Measurements from ENCODE around the gene LENG8. TPM values are rescaled to one million over a fixed set of nuclear protein-coding genes. Genes with fewer than 3 reads are reported as not detected.
"Not testable (repeated sequence)": the region's sequence is repeated elsewhere in the genome, so short reads cannot be mapped to it uniquely, and the experiment has no call there.

LENG8 gene
- total RNA-seq, 1 donor from 2014 or later, result 59.0 TPM

DNA sequence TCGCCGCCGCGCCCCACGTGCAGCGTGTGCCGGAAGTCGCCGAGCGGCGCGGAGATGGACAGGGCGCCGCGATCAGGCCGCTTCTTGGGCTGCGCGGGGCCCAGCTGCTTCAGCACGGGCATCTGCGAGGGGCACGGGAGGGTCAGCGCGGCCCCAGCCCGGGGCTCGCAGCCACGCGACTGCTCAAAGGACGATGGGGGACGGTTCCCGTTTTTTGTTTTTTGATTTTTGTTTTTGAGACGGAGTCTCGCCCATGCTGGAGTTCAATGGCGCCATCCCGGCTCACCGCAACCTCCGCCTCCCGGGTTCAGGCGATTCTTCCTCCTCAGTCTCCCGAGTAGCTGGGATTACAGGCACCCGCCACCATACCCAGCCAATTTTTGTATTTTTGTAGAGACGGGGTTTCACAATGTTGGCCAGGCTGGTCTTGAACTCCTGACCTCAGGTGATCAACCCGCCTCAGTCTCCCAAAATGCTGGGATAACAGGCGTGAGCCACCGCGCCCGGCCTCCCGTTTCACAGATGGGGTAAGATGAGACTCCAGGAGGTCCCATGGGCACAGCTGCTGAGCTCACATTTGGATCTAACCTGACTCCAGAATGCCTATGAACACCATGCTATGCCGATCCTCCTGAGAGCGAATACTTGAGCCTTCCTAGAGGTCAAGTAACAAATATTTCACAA, 16.6 kb downstream of the LENG8 start:
- intact Hi-C loops (cut with DNase I), result loop anchor here (10.0 kb wide), 1 partner anchor 601 kb away; the partner anchor contains the start of gene MYADM
- no peak for DNase-seq (ENCODE audit: missing footprints)
- no peak for ATAC-seq

GRCh38 chr19:54466110-54466480, 17.1 kb downstream of the LENG8 start:
- intact Hi-C loops (cut with DNase I), result loop anchor here (10.0 kb wide), 1 partner anchor 601 kb away; the partner anchor contains the start of gene MYADM
- DNase-seq (ENCODE audit: missing footprints); ATAC-seq: not testable (repeated sequence)

- intact Hi-C loops (cut with DNase I), result loop anchor here (10.0 kb wide), 1 partner anchor 605 kb away; the partner anchor contains the start of gene MYADM
- ATAC-seq (no peak), DNase-seq (ENCODE audit: missing footprints) (peak; percentile 78)
These were observed 20.5 kb downstream of the LENG8 start for GRCh38 chr19:54469496-54469934.

DNA sequence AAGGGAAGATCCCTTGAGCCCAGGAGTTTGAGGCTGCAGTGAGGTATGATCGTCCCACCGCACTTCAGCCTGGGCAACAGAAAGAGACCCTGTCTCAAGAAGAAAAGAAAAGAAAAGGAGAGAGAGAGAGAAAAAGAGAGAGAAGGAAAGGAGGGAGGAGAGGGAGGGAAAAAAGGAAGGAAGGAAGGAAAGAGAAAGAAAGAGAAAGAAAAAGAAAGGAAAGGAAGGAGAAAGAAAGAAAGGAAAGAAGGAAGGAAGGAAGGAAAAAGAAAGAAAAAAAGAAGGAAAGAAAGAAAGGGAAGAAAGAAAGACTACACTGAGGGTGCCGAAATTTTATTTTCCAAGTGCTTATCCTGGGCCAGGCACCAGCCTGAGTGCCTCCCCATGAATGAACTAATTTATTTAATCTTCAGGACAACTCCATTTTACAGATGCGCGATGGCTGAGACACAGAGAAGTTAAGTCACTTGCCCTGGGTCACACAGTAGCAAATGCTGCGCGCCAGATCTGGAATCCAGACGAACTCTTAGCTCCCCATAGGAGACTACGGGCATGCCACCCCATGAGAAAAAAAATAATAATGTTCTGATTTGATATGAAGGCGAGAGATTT, 21.4 kb downstream of the LENG8 start:
- intact Hi-C loops (cut with DNase I), result loop anchor here (10.0 kb wide), 1 partner anchor 204 kb away; no protein-coding TSS in a partner anchor
- DNase-seq (ENCODE audit: missing footprints), result no peak
- no peak for ATAC-seq

GRCh38 chr19:54470991-54471782, 22.2 kb downstream of the LENG8 start:
- ATAC-seq (peak; percentile 38), DNase-seq (ENCODE audit: missing footprints) (peak; percentile 74)
- intact Hi-C loops (cut with DNase I), result loop anchor here (10.0 kb wide), 1 partner anchor 204 kb away; no protein-coding TSS in a partner anchor

DNA sequence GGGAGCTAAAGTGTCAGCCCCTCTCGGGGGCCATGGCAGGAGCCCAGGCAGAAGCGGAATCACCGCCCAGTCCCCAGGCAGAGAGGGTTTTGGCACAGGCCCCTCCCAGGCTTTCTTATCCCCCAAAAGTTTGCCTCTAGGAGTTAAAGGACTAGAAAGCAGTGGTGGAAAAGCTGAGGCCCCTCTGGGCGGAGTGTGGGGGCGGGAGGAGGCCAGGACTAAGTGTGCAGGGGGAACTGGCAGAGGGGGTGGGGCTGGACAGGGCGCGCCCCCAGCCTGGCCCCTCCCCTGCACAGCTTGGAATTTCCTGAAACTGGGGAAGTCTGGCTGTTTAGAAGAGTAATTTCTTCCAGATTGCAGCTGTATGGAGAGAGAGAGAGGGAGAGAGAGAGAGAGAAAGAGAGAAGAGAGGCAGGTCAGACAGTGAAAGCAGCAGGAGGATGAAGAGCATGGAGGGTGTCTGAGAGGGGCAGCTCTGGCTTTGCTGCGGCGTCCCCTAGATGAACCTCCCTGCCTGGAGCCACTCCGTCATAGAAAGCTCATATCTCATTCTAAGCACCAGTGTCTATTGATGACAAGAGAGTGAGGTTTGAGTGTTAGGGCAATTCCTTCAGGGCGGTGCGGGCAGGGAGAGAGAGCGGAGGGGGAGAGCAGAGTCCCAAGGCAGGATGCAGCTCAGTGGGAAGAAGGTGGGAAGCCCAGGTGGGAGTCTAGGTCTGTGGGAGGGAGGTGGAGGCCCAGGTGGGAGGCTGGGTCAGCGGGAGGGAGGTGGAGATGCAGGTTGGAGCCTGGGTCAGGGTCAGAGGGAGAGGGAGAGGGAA, 24.3 kb downstream of the LENG8 start, which contains the start of gene CDC42EP5:
Gene CDC42EP5 (minus strand): TSS at position 226 of the 821 bp plus-strand sequence. CDS start 7,749 bp downstream, outside the sequence.
- intact Hi-C loops (cut with DNase I), result loop anchor here (10.0 kb wide), 1 partner anchor 202 kb away; no protein-coding TSS in a partner anchor
- ATAC-seq (peak; percentile 96), DNase-seq (ENCODE audit: missing footprints) (peak; percentile 81)

GRCh38 chr19:54473892-54474372, 24.9 kb downstream of the LENG8 start:
- intact Hi-C loops (cut with DNase I), result loop anchor here (10.0 kb wide), 1 partner anchor 201 kb away; no protein-coding TSS in a partner anchor
- DNase-seq (ENCODE audit: missing footprints) (no peak), ATAC-seq (no peak)

DNA sequence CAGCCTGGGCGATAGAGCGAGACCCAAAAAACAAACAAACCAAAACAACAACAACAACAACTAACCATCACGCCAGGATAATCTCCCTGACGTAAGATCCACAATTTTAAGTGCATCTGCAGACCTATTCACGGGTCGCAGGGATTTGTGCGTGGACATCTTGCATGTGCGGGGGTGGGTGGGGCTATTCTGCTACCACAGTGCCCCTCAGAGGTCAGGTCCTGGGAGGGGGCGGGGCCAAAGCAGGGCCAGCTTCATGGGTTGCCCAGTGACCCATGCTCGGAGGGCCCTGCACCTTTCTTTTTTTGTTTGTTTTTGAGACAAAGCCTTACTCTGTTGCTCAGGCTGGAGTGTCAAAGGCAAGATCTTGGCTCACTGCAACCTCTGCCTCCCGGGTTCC, 26.7 kb downstream of the LENG8 start:
- DNase-seq (ENCODE audit: missing footprints), result no peak
- ATAC-seq, result no peak

DNA sequence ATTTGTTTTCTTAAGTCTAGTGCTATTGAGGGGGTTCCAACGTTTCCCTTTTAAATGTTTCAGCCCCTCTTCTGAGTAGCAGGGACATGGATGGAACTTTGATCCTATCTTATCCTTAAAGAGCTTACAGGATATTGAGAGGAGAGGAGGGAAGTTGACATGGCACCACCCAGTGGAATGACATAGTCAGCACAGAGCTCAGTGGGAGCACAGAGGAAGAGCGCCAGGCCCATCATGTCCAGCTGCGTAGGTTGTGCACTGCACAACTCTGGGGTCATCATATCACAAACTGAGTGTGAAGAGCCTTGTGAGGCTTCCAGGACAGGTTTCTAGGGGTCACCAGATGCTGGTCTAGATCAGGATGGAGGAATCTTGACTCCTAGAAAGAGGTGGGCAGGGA, 28.7 kb downstream of the LENG8 start:
- intact Hi-C loops (cut with DNase I), result loop anchor here (5.0 to 10.0 kb wide), 2 partner anchors 45 to 197 kb away; no protein-coding TSS in a partner anchor
- ATAC-seq, result no peak
- no peak for DNase-seq (ENCODE audit: missing footprints)

More for the DNA sequence above, 26.7 kb downstream of the LENG8 start:
- intact Hi-C loops (cut with DNase I), result loop anchor here (5.0 to 10.0 kb wide), 2 partner anchors 43 to 199 kb away; no protein-coding TSS in a partner anchor

DNA sequence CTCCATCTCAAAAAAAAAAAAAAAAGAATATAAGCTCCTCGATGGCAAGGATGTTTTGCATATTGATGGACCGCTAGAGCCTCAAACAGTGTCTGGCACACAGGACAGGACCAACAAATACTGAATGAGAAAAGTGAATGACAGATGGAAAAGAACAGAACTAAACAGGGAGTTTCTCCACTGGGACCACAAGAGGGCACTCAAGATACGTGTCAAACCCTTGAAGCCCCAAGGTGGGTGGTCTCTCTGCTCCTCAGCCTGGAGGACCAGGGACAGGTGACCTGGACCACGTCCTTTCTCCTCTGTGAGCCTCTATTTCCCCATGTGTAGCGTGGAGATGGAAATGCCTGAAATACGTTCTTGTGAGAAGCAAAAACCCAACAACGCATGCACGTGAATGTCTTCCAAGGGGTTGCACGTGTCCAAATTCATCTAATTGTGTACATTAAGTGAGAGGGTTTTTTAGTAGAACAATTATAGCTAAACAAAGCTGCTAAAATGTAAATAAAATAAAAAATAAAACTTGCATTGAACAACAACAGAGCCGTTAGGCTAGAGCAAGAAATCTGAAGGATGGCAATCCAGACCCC, 29.8 kb downstream of the LENG8 start:
- intact Hi-C loops (cut with DNase I), result loop anchor here (5.0 to 10.0 kb wide), 2 partner anchors 46 to 196 kb away; no protein-coding TSS in a partner anchor
- DNase-seq (ENCODE audit: missing footprints), result no peak
- ATAC-seq, result no peak

GRCh38 chr19:54480051-54480450, 31.1 kb downstream of the LENG8 start:
- DNase-seq (ENCODE audit: missing footprints) (no peak), ATAC-seq (no peak)
- intact Hi-C loops (cut with DNase I), result no loop called here

DNA sequence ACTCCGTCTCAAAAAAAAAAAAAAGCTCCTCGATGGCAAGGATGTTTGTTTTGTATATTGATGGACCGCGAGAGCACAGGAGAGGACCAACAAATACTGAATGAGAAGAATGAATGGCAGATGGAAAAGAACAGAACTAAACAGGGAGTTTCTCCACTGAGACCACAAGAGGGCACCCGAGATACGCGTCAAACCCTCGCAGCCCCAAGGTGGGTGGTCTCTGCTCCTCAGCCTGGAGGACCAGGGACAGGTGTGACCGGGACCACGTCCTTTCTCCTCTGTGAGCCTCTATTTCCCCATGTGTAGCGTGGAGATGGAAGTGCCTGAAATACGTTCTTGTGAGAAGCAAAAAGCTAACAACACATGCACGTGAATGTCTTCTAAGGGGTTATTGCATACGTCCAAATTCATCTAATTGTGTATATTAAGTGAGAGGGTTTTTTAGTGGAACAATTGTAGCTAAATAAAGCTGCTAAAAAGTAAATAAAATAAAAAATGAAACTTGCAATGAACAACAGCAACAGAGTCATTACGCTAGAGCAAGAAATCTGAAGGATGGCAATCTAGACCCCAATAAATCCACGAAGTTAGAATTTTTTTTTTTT, 32.4 kb downstream of the LENG8 start:
- intact Hi-C loops (cut with DNase I), result no loop called here
- ATAC-seq (no peak), DNase-seq (ENCODE audit: missing footprints) (no peak)

GRCh38 chr19:54482889-54483288, 33.9 kb downstream of the LENG8 start:
- intact Hi-C loops (cut with DNase I), result no loop called here
- DNase-seq (ENCODE audit: missing footprints) (no peak), ATAC-seq (no peak)

DNA sequence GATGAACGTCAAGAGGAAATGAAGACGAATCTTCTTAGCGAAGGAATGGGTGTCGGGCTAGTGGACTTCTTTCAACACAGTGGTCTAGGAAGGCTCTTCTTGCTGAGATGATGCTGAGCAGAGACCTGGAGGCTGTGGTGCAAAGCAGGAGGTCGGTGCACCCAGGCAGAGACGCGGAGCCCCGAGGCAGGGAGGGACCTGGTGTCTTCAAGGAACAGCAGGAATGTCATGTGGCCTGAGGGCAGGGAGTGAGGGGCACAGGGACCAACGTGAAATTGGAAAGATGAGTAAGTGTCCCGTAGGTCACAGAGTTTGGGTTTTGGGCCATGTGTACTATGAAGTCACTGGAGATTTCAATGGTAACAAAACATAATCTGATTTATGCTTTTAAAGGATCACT, 35.5 kb downstream of the LENG8 start:
- intact Hi-C loops (cut with DNase I), result no loop called here
- ATAC-seq (no peak), DNase-seq (ENCODE audit: missing footprints) (no peak)

- DNase-seq (ENCODE audit: missing footprints) (no peak), ATAC-seq (no peak)
- intact Hi-C loops (cut with DNase I), result no loop called here
These were observed 36.9 kb downstream of the LENG8 start for GRCh38 chr19:54485851-54486250.

- ATAC-seq, result no peak
- no peak for DNase-seq (ENCODE audit: missing footprints)
- intact Hi-C loops (cut with DNase I), result no loop called here
These were observed 40.3 kb downstream of the LENG8 start for GRCh38 chr19:54489341-54489740.

DNA sequence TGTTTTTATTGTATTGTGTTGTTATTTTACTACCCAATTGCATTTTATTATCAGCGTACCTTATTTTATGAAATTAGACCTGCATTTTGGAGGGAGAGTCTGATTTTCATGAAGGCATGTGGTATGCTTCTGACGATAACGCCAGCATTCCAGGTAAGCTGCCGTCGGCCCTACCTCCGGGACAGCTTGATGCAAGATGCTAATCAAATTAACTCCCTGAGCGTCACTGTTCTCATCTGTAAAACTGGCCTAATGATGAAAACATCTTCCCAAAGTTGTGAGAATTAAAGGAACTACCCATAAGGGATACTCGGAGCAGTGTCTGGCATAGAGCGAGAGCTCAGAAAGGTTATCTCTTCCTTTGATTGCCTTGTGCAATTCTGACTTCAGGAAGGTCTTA, 40.8 kb downstream of the LENG8 start:
- no peak for ATAC-seq
- no peak for DNase-seq (ENCODE audit: missing footprints)
- intact Hi-C loops (cut with DNase I), result no loop called here

All from Right ventricle myocardium inferior (tissue), 1 donor.